Measurements from ENCODE around the gene LETM1.

DNA sequence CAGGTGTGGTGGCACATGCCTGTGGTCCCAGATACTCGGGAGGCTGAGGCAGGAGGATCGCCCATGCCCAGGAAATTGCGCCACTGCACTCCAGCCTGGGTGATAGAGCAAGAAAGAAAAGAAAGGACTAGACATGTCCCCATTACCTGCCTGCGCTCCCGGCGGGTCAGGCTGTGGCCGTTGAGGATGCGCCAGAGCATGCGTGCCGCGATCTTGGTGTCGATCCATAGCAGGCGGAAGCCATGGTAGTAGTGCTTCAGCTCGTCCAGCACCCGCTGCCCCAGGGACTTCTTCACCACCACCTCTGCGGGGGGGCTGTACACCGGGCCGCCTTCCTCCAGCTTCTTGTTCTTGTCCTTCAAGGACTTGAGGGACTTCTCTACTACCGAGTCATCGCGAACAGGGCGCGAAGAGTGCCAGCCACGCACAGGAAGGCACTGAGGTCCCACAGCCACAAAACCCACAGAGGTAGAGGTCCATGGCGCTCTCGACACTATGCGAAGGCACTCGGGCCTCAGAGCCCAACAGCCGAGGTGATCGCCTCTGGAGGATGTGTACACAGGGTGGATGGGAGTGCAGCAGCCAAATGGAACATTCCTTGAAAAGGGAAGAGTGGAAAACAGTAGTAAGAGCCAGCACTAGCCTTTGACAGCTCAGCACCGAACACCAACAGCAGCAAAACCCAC, 14.6 kb downstream of the LETM1 start:
- TF ChIP-seq, protein P1, sequence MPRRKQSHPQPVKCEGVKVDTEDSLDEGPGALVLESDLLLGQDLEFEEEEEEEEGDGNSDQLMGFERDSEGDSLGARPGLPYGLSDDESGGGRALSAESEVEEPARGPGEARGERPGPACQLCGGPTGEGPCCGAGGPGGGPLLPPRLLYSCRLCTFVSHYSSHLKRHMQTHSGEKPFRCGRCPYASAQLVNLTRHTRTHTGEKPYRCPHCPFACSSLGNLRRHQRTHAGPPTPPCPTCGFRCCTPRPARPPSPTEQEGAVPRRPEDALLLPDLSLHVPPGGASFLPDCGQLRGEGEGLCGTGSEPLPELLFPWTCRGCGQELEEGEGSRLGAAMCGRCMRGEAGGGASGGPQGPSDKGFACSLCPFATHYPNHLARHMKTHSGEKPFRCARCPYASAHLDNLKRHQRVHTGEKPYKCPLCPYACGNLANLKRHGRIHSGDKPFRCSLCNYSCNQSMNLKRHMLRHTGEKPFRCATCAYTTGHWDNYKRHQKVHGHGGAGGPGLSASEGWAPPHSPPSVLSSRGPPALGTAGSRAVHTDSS (CRISPR knock-in tag; conservative IDR thresholded peaks at IDR 0.05), result no peak
- TF ChIP-seq SMAD1 (CRISPR knock-in tag; IDR thresholded peaks at IDR 0.05; ENCODE audit: borderline replicate concordance, low read depth) (no peak), ELF4 (CRISPR knock-in tag; IDR thresholded peaks at IDR 0.05; ENCODE audit: borderline replicate concordance) (no peak), YY1 (IDR thresholded peaks at IDR 0.05; ENCODE audit: insufficient read depth, insufficient replicate concordance, low read depth, low read length) (no peak)
